Stimulated activated CD4-positive, alpha-beta T cell treated with anti-CD3 and anti-CD28 coated beads, Interleukin-2, amount 100 ng/mL, for 4 hours (primary cell): ENCODE data around the gene PYROXD2.

Experiments
- DNase-seq: peaks from one replicate; pipeline ENCODE4 v3.0.0-alpha.2; 2020; ENCODE audit warnings: low read depth

The PYROXD2 gene

GRCh38 chr10:98414932-98415730 lies at the start of gene PYROXD2:
Gene PYROXD2, minus strand, starts transcription at chr10:98415182. Its CDS starts 47 bp downstream, at chr10:98415135.
- DNase-seq = peak; percentile 6

GRCh38 chr10:98463976-98464754 lies 49.2 kb upstream of the PYROXD2 start:
- DNase-seq = no peak

GRCh38 chr10:98463016-98463415 lies 48.0 kb upstream of the PYROXD2 start:
- no peak for DNase-seq

GRCh38 chr10:98461500-98461842 lies 46.5 kb upstream of the PYROXD2 start:
- no peak for DNase-seq

GRCh38 chr10:98460837-98461499 lies 46.0 kb upstream of the PYROXD2 start:
- no peak for DNase-seq

GRCh38 chr10:98458809-98459784 lies 44.1 kb upstream of the PYROXD2 start:
- DNase-seq = no peak

GRCh38 chr10:98457721-98458120 lies 42.7 kb upstream of the PYROXD2 start:
- DNase-seq = no peak

GRCh38 chr10:98456686-98457482 lies 41.9 kb upstream of the PYROXD2 start:
- DNase-seq = no peak

- no peak for DNase-seq
These were observed 41.1 kb upstream of the PYROXD2 start for GRCh38 chr10:98456043-98456570.

GRCh38 chr10:98453729-98454128 lies 38.7 kb upstream of the PYROXD2 start:
- DNase-seq = no peak

GRCh38 chr10:98450618-98451017 lies 35.6 kb upstream of the PYROXD2 start:
- no peak for DNase-seq

GRCh38 chr10:98449287-98449686 lies 34.3 kb upstream of the PYROXD2 start:
- no peak for DNase-seq

GRCh38 chr10:98446661-98447221 lies 31.8 kb upstream of the PYROXD2 start, which contains the start of gene HPS1:
Gene HPS1, minus strand, starts transcription at chr10:98446935. Its CDS starts 3,695 bp downstream, at chr10:98443240.
- peak; percentile 77 for DNase-seq

GRCh38 chr10:98446151-98446660 lies 31.2 kb upstream of the PYROXD2 start:
- no peak for DNase-seq

GRCh38 chr10:98445200-98445812 lies 30.3 kb upstream of the PYROXD2 start:
- no peak for DNase-seq

GRCh38 chr10:98444314-98445006 lies 29.5 kb upstream of the PYROXD2 start:
- no peak for DNase-seq

GRCh38 chr10:98438715-98439114 lies 23.7 kb upstream of the PYROXD2 start:
- DNase-seq = no peak

GRCh38 chr10:98436704-98437103 lies 21.7 kb upstream of the PYROXD2 start:
- no peak for DNase-seq

GRCh38 chr10:98435178-98435577 lies 20.2 kb upstream of the PYROXD2 start:
- DNase-seq = no peak
